ENCODE results near the gene ST14.

DNA sequence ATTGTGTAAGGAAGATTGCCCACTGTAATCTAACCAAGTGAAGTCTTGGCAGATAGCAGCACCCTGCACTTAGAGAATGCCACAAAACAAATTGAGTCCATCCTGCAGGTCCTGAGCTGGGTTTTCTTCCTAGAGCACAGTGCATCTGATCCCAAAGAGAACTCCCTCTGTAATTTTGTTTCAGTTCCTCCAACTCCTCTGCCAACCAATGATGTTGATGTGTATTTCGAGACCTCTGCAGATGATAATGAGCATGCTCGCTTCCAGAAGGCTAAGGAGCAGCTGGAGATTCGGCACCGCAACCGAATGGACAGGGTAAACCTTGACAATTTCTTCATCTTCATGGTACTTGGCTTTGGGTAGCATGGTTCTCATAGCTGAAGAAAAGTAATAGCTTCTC is 33.1 kb upstream of the ST14 start:
- TF ChIP-seq YY1 (IDR thresholded peaks at IDR 0.05; ENCODE audit: insufficient read depth, insufficient read length) = no peak
- TF ChIP-seq ZNF274 (IDR thresholded peaks at IDR 0.05; ENCODE audit: low read depth, low read length) = no peak

All from NT2/D1 (cell line).